Loucy (cell line): Measurements from ENCODE around the gene PLCB3.

Source experiments
- EZH2phosphoT487 ChIP-seq: fragments of 200-600 bp; IDR thresholded peaks from 2 replicates; pipeline ENCODE4 v1.6.1; 2018; ENCODE audit warnings: antibody characterized with exemption, mild to moderate bottlenecking, moderate library complexity, borderline replicate concordance
- TF ChIP-seq, protein P1 (sequence below): fragments of 200-600 bp; sonication (generic); conservative IDR thresholded peaks from 2 replicates; pipeline ENCODE4 v1.5.1; 2014; ENCODE audit warnings: mild to moderate bottlenecking, antibody characterized with exemption, low read length

DNA sequence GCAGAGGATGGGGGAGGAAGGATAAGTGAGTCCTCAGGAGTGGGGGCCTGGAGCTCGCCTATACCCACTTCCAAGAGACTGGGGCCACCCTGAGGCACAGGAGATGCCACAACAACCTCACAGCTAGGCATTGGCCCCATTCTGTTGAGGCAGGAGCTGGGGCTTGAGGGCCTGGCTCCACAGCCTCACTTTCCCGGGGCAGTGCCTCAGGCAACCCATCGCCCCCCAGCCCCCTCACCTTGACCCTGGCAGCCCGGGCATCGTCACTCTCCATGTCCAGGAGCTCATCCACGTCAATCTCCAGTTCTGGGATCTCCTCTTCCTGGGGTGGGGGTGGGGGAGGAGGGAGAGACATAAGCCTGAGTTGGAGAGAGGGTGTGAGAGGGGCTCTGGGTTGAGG is 6.4 kb upstream of the PLCB3 start:
- TF ChIP-seq, protein P1, sequence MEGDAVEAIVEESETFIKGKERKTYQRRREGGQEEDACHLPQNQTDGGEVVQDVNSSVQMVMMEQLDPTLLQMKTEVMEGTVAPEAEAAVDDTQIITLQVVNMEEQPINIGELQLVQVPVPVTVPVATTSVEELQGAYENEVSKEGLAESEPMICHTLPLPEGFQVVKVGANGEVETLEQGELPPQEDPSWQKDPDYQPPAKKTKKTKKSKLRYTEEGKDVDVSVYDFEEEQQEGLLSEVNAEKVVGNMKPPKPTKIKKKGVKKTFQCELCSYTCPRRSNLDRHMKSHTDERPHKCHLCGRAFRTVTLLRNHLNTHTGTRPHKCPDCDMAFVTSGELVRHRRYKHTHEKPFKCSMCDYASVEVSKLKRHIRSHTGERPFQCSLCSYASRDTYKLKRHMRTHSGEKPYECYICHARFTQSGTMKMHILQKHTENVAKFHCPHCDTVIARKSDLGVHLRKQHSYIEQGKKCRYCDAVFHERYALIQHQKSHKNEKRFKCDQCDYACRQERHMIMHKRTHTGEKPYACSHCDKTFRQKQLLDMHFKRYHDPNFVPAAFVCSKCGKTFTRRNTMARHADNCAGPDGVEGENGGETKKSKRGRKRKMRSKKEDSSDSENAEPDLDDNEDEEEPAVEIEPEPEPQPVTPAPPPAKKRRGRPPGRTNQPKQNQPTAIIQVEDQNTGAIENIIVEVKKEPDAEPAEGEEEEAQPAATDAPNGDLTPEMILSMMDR, result no peak
- TF ChIP-seq EZH2phosphoT487, result no peak
